HTERT RPE-1 (cell line): ENCODE measurements around the gene GNB5.

Source experiments
- in situ Hi-C: fragments of 300-500 bp; cut with MboI; formaldehyde crosslinking; loops from 4 replicates; pipeline ENCODE4 v1.14.3; 2020; ENCODE audit warnings: low sequenced_read_pairs

Gene GNB5

GRCh38 chr15:52208306-52208946 is 17.2 kb upstream of the GNB5 start:
- in situ Hi-C loops: no loop called here

- in situ Hi-C loops: no loop called here
Measured at GRCh38 chr15:52207191-52207590, 16.0 kb upstream of the GNB5 start.

GRCh38 chr15:52206446-52206845 is 15.3 kb upstream of the GNB5 start:
- in situ Hi-C loops: no loop called here

GRCh38 chr15:52204657-52205056 is 13.5 kb upstream of the GNB5 start:
- in situ Hi-C loops: no loop called here

GRCh38 chr15:52200831-52201365 is 9.7 kb upstream of the GNB5 start:
- in situ Hi-C loops: no loop called here

GRCh38 chr15:52199271-52199670 is 8.1 kb upstream of the GNB5 start:
- in situ Hi-C loops: no loop called here

GRCh38 chr15:52196891-52197290 is 5.7 kb upstream of the GNB5 start:
- in situ Hi-C loops: no loop called here

GRCh38 chr15:52193791-52194190 is 2.6 kb upstream of the GNB5 start:
- in situ Hi-C loops: no loop called here

GRCh38 chr15:52193321-52193720 is 2.1 kb upstream of the GNB5 start:
- in situ Hi-C loops: no loop called here

GRCh38 chr15:52186651-52187486 is 4.3 kb downstream of the GNB5 start:
- in situ Hi-C loops: no loop called here

- in situ Hi-C loops: no loop called here
Measured at GRCh38 chr15:52185151-52185561, 6.0 kb downstream of the GNB5 start.

- in situ Hi-C loops: no loop called here
Measured at GRCh38 chr15:52184721-52185120, 6.5 kb downstream of the GNB5 start.

GRCh38 chr15:52183562-52184173 is 7.5 kb downstream of the GNB5 start:
- in situ Hi-C loops: no loop called here

- in situ Hi-C loops: no loop called here
Measured at GRCh38 chr15:52181938-52182780, 9.0 kb downstream of the GNB5 start.

GRCh38 chr15:52180851-52181450 is 10.2 kb downstream of the GNB5 start:
- in situ Hi-C loops: no loop called here

- in situ Hi-C loops: no loop called here
Measured at GRCh38 chr15:52180196-52180835, 10.9 kb downstream of the GNB5 start.

- in situ Hi-C loops: no loop called here
Measured at GRCh38 chr15:52179278-52180195, 11.7 kb downstream of the GNB5 start.

GRCh38 chr15:52178765-52179164 is 12.4 kb downstream of the GNB5 start:
- in situ Hi-C loops: no loop called here

GRCh38 chr15:52172869-52173268 is 18.3 kb downstream of the GNB5 start:
- in situ Hi-C loops: no loop called here
